GM19193 (cell line): ENCODE measurements around the gene TRIM39.

ENCODE experiments used
- POLR2A ChIP-seq: IDR thresholded peaks from 4 replicates; pipeline ENCODE4 v1.6.1; 2011; ENCODE audit not compliant: insufficient read depth, insufficient read length; ENCODE audit errors: extremely low read depth

The TRIM39 gene

GRCh38 chr6:30322527-30323501, 3.9 kb upstream of the TRIM39 start:
- TF ChIP-seq POLR2A = no peak

- TF ChIP-seq POLR2A = no peak
Observed at GRCh38 chr6:30323806-30324205, 2.9 kb upstream of the TRIM39 start.

- no peak for TF ChIP-seq POLR2A
Observed at GRCh38 chr6:30325150-30325872, 1.4 kb upstream of the TRIM39 start.

- no peak for TF ChIP-seq POLR2A
Observed at GRCh38 chr6:30325873-30326525, 728 bp upstream of the TRIM39 start.

- no peak for TF ChIP-seq POLR2A
Observed at GRCh38 chr6:30327232-30327746, 562 bp downstream of the TRIM39 start.

- TF ChIP-seq POLR2A = no peak
Observed at GRCh38 chr6:30328397-30328796, 1.7 kb downstream of the TRIM39 start.

GRCh38 chr6:30329331-30329730, 2.6 kb downstream of the TRIM39 start:
- no peak for TF ChIP-seq POLR2A

- no peak for TF ChIP-seq POLR2A
Observed at GRCh38 chr6:30331981-30332380, 5.3 kb downstream of the TRIM39 start.

GRCh38 chr6:30334075-30334783, 7.5 kb downstream of the TRIM39 start:
- no peak for TF ChIP-seq POLR2A

- TF ChIP-seq POLR2A = no peak
Observed at GRCh38 chr6:30340589-30341054, 13.9 kb downstream of the TRIM39 start.

- no peak for TF ChIP-seq POLR2A
Observed at GRCh38 chr6:30341218-30341617, 14.5 kb downstream of the TRIM39 start.

- no peak for TF ChIP-seq POLR2A
Observed at GRCh38 chr6:30341728-30342127, 15.0 kb downstream of the TRIM39 start.

GRCh38 chr6:30344191-30344867, 17.6 kb downstream of the TRIM39 start:
- no peak for TF ChIP-seq POLR2A
